Measurements from ENCODE around the gene HK2.
A peak's percentile ranks its signal among the peaks of the same experiment; 100 is the strongest.
"Not testable (repeated sequence)": the region's sequence is repeated elsewhere in the genome, so short reads cannot be mapped to it uniquely, and the experiment has no call there.

The HK2 gene

DNA sequence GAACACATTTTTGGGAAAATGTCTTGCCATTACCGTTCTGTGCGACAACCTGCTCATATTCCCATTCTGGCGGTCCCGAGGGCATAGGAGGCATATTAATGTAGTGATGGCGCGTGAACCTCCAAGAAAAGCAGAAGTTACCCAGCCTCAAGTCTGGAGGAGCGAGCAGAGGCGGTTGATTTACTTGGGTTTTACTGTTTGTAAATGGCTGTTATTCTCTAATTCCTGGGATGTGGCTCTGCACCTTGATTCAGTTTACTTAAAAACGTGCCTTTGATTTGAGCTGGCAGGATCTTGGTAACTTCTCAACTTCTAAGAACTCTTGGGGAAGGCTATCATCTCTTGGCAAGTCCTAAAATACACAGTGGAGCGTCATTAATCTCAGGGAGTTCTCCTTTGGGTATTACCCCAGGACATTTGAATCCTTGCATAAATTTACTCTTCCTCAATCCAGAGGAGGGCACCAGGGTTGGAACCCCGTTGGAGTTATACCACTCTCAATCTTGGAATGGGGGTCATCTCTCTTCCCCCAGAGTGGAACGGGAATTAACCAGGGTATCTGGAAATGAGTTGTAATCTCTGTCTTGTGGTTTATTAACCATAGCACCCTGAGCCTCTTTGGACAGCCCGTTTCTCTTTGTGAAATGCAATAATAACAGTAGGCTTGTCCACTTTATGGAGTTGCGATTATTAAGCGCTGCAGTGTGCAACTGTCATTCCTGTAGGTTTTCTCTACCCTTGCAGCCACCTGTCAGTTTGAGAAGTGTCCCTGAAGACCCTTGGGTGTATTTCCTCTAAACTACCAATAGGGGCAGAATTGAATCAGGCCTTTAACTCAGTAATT is 2.1 kb downstream of the HK2 start:
- DNase-seq, result peak; percentile 41 to 71

DNA sequence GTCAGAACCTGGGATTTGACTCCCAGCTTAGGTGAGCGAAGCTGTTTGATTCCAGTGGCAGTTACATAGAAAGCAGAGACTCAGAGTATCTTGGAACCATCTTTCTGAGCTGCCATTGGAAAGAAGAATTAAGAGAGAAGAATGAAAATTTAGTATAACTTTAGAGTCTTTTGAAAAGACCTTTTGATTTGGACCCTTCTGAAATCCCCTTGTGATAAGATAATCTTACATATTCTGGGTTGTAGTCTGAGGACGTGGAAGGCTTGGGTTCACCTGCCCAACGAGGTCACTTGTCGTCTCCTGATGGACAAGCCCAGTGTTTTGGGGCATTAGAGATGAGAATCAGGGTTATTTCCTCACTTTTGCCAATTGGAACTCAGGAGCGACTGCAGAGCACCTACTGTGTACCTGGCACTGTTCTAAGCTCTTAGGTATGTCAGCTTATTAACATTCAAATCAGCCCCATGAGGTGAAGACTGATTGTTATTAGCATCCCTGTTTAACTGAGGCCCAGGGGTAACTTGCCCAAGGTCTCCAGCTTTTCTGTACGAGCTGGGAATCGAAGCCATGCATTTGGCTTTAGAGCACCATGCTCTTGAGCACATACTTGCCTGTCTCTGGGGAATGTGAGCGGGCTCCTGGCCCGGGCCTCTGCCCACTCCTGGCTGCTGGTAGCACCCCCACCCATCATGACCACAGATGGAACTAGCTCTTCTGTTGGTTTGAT is 2.9 kb downstream of the HK2 start:
- DNase-seq, result peak in 1 of 2 experiments; percentile 73

DNA sequence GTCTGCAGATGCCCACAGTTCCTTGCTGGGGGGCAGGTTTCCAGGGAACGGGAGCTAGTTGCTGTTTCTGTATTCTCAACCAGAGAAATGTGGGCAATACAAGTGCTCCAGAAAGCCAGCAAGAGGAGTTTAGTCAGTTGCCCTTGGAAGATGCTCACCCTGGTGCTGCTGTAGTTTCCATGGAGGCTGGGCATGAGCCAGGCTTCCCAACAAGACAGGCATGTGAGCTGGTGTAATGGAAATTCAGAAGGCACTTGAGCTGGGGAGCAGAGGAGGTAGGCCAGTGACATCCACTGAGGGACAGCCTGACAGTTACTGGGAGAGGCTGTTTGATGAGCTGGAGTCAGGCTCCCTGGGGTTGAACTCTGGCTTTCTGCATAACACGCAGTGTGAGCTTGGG is 7.7 kb downstream of the HK2 start:
- no peak for DNase-seq

DNA sequence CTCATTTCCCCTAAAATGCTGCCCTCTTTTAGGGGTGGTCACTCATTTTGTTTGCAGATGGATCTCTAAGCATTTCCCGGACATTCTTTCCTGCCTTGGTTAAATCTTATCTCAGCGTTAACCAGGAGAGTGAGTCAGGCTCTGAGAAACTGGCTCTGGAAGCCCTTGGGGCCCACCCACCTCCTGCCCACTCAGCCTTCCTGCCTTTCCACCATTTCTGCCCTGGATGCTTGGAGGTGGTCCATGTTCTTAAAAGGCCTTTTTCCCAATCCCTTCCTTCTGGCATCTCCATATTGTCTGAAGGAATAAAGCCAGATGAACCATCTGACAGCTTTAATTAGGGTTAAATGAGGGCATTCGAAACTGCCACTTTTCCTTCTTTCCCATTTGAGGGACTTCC is 9.5 kb downstream of the HK2 start:
- peak in 1 of 2 experiments; percentile 58 for DNase-seq

DNA sequence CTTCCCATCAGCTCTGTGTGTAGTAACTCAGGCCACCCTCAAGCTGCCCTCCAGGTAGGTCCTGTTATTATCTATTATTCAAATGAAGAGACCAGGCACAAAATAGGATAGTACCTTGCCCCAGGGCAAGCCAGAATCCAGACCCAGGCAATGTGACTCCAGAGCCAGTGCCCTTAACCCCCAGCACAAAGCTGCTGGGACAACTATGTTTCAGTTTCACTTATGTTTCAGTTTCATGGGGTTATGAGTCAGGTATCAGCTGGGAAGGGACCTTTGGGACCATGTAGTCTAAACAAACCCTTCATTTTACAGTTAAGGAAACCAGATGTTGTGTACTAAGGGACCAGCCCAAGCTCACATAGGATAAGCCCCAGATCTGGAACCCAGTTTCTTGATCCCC is 10.0 kb downstream of the HK2 start:
- no peak for DNase-seq

DNA sequence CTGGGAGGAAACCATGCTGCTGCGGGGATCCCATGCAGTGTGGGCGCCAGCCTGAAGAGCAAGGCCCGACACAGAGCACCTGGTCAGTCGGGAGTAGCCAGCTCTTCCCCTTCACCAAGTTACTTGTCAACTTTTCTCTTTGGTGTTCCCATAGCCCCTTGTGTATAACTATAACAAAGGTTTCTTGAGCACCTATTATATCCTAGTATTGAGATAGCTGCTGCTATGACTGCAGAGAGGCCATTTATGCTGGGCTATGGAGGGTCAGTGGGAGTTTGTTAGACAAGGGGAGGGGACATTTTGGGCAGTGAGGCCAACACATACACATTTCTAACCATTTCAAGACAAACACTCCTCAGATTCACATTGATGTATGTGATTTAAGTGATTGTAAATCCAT is 10.8 kb downstream of the HK2 start:
- no peak for DNase-seq

DNA sequence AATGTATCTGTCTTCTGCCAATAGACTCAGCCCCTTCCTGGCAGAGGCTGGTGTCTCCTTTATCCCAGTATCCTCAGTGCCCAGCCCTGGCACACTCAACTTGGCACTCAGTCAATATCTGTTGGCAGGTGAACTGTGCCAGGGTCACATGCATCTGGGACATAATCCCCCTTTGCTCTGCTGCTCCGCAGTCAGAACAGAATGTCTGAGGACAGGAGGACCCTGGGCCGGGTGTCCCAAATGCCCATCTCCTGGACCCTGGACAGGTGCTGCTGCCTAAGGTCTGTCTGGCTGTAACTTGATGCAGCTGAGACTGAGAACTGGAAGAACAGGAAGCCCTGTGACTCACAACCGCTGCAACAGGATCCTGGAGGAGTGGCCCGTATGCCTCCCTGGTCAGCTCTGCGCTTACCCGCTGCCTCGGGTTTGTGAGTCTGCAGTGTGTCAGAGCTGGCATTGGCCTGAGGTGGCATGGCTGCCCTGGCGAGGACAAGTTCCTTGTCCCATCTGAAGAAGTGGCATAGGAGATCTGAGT is 11.4 kb downstream of the HK2 start:
- peak; percentile 23 to 83 for DNase-seq

DNA sequence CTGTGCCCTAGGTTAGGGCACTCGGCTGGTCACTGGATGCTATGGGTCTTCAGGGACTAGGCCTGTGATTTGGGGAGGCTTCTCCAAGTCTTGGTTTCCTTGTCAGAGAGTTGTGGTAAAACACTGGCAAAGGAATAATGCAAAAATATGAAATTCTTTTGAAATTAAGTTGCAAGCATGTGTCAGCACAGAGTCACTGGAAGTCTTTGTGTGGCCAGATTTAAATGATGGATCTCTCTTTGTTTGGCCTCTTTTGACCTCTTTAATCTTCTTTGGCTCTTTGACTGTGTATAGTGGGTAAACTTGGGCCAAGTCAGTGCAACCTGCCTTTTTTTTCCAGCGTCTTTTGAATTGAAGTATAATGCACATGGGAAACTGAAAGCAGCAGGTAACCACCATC is 12.1 kb downstream of the HK2 start:
- DNase-seq, result no peak

DNA sequence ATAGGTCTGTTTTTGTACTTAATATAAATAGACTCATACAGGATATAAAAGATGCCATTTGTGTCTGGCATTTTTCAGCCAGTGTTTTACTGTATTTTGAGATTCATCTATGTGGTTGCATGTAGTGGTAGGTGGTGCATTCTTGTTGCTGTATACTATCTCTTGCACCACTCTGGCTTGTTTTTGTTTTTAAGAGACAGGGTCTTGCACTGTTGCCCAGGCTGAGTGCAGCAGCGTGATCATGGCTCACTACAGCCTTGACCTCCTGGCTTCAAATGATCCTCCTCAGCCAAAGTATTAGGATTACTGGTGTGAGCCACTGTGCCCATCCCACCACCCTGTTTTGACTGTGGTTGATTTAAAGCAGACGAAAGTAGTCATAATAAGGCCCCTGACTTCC is 12.6 kb downstream of the HK2 start:
- DNase-seq, result no peak

DNA sequence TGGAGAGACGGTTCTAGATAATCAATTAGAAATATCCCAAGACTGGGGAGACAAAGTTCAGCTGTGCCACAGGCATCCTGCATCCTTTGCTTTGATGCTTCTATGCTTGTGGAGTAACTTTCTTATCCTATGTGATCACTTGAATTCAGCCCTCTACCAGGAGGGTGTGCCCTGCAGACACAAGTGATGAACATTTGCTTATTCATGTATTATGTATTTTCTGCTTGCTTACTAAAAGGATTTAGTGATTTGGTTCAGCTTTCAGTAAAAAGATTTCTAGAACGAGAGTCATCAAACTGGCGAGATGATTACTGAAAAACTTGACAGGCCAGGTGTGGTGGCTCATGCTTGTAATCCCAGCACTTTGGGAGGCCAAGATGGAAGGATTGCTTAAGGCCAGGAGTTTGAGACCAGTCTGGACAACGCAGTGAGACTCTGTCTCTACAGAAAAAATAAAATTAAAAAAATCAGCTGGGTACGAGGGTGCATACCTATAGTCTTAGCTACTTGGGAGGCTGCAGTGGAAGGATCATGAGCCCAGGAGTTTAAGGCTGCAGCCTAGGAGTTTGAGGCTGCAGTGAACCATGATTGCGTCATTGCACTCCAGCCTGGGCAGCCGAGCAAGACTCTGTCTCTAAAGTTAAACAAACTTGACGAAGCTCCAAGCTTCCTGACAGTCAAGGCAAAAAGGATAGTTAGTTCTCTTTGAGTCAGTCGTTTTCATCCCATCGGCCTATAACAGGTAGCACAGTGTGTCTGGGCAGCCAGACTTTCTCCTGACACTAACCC is 13.3 kb downstream of the HK2 start:
- DNase-seq, result no peak

DNA sequence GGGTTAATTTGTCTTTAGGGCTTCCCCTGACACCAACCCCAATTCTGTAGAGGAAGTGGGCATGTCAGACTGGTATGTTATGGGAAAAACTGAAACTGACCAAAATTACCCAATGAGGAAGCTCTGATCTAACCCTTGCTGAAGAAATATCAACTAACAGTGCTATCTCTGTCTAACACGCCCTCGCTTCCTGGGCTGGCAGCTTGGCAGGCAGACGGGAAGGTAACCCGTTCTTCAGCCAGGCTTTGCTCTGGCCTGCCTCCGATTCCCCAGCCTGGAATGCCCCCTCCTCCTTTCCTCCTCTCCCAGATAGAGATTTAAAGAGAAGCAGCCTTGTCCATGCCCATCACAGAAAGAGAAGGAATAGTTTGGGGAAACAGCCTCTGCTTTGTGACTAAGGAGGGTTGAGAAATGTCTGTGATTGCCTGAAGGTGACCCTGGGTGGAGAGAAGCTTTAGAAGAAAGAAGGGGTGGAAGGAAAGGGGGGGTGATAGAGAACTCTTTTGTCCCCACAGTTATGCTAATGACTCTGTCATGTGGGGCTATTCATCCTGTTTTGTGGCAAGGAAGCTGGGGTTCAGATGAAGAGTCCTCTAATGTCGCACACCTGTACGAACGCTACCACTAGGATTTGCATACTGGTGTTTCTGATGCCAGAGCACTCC is 15.4 kb downstream of the HK2 start:
- DNase-seq, result no peak

DNA sequence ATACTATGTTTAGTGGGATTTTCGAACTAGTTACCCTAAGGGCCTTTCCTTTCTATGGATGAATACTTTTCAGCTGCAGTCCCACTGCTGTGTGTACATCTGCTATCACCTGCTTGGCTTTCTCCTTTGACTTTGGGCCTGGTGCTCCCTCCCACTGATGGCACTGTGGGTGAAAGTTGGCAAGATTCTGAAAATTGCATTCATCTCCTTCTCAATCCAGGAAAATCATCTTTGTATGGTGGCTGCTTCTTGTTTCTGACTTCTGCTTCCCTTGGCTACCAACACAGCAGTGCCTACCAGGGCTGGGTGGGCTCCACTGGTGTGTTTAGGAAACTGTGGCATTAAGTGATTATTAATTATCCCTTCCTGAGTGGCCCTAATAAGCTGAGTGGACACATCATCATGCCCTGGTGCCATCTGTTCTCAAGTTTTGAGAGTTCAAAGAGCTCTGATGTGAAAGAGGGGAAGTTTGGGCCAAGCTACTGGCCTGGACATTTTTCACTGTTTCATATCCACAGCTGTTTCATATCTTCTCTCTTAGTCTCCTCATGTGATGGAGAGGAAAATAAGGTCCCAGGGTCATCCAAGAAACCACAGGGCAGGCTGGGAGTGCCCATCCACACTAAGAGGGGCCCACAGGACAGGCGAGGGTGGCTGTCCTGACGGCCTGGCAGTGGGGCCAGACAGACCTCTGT is 16.7 kb downstream of the HK2 start:
- no peak for DNase-seq

DNA sequence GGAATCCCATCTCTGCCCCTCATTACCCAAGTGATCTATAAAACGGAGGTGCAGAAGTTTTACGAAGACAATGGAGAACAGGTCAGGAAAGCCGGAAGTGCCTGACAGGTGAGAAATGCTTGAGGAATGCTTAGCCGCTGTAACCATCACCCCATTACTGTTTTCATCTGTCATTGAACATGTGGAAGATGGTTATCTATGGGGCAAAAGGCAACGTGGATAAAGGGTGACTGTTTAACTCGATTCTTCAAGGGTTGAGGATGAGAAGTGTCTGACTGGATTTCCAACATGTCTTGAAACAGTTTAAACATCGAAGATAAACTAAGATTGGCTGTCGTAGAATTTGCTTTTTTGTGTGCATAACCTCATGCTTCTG is 17.3 kb downstream of the HK2 start:
- DNase-seq, result no peak

DNA sequence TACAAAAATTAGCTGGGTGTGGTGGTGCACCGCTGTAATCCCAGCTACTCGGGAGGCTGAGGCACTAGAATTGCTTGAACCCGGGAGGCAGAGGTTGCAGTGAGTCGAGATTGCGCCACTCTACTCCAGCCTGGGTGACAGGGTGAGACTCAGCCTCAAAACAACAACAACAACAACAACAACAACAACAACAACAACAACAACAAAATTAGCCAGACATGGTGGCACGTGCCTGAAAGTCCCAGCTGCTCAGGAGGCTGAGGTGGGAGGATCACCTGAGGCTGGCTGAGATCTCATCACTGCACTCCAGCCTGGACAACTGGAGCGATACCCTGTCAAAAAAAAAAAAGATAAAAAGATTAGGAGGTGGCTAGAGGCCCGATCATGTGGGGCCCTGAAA is 19.4 kb downstream of the HK2 start:
- not testable (repeated sequence) for DNase-seq

DNA sequence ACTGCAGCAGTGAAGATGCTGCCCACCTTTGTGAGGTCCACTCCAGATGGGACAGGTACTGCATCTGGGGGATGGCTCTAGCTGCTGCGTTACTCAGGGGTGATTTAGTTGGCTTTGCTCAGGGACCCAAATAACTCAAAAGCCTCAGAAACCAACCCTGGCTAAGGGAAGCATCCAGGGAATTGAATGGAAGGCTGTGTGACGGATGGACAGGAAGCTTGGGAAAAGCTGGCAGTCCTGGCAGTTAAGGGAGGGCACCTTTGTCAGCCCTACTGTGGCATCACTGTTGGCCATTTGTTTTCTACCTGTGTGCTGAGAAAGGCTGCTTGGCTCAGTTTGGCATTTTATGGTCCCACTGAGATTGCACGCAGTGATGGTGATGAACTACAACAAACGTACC is 20.5 kb downstream of the HK2 start:
- no peak for DNase-seq

DNA sequence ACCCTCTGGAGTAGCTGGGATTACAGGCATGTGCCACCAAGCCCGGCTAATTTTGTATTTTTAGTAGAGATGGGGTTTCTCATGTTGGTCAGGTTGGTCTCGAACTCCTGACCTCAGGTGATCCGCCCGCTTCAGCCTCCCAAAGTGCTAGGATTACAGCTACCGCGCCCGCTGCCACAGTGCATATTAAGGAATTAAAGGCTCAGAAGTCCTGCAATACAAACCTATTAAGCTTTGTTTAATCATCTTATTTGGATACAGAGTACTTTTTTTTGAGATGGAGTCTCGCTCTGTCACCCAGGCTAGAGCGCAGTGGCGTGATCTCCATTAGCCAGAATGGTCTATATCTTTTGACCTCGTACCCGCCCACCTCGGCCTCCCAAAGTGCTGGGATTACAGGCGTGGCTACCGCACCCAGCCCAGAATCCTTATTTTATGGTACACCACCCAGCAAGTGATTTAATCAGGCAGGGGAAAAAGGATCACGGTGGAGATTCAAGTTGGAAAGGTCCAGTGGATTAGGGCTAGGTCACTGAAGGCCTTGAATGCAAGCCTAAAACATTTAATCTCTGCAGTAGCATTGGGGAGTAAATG is 21.3 kb downstream of the HK2 start:
- not testable (repeated sequence) for DNase-seq

DNA sequence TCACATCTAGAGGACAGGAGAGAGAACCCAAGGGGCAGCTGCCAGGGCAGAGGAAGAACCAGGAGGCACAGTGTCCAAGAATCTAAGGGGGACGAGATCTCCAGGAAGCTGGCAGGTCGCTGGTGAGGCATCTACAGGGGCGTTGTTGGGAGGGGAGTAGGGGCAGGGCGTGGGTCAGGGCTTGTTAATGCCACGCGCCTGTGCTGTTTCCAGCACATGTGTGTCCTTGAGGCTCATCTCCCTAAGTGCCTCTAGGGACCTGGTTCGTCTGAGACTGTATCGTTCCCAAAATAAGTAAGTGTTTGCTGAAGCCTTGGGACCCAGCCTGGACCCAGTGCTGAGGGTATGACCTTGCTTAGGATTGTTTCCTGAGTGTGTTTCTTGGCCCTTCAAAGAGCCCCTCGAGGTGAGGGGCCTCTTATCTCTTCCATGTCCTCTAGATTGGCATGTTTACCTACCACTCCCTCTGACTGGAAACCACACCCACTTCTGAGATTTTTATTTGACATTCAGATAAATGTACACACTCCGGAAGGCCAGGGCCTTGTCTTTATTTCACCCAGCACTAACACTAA is 22.2 kb downstream of the HK2 start:
- DNase-seq, result no peak

DNA sequence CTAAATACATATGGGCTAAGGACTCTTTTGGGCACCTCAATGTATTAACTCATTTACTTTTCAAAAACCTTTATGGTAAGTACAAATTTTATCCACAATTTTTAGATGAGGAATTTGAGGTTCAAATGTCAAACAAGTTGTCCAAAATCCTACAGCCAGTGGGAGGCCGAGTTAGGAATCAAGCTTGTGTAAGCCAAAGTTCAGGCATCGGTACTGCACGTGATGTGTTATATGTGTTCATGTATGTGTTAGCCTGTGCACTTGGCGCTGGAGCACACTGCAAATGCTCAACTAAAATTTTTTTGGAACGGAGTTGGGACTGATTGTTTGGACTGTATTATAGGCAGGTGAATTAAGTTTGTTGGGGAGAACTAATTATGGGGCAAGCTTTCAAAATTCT is 22.7 kb downstream of the HK2 start:
- no peak for DNase-seq

DNA sequence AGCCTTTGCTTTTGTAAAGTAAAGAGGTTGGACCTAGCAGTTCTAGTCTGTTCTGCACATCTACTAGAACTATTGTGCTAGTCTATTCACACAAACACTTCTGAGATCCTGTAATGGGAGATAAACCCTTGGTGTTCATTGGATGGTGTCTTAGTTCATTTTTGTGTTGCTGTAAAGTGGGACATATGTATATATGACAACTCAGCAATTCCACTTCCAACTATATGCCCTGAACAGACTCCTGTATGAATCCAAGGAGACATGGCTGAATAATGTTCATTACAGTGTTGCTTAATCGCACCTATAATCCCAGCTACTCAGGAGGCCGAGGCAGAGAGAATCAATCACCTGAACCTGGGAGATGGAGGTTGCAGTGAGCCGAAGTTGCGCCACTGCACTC is 23.3 kb downstream of the HK2 start:
- DNase-seq, result no peak

DNA sequence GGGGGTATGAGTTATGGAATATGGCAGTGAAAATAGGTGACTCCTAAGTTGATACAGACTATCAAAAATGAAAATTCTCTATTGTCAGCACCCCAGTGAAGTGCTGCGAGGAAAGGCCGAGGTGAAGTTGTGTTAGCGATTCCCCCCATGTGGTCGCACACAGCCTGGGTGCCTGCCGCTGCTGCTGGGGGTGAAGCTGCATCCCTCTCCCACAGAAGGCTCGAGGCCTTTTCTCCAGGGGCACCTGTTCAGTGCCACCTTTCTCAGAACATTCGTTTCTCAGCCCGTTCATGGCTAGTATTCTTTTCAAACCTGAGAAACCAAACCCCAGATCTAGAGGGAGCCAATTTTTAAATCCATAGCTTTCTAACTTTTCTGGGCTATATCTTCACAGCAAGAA is 23.8 kb downstream of the HK2 start:
- no peak for DNase-seq

DNA sequence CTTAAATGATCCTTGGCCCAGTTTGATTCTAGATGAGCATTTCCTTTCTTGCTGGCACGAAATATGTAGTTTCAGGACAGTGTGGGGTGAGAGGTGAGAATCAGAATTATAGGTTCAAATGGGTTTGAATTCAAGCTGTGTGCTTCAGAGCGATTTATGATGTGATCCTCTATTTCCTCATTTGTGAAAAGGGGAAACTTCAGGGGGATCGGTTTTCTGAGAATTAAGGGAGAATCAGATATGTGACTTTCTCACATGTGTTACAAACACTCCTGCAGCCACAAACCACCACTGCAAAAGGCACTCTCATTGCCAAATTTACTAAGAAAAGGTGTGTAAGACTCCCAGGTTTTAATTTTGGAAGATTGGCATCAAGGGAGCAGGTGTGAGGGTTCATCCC is 24.4 kb downstream of the HK2 start:
- DNase-seq, result no peak

All from NCI-H446 (cell line).